Eye (tissue), 1 donor: ENCODE data around the gene RABEP1.
"Not testable (repeated sequence)": the region's sequence is repeated elsewhere in the genome, so short reads cannot be mapped to it uniquely, and the experiment has no call there.

ENCODE experiments used
- DNase-seq: peaks from one replicate; pipeline ENCODE4 v3.0.0-alpha.2; 2015

RABEP1 gene

DNA sequence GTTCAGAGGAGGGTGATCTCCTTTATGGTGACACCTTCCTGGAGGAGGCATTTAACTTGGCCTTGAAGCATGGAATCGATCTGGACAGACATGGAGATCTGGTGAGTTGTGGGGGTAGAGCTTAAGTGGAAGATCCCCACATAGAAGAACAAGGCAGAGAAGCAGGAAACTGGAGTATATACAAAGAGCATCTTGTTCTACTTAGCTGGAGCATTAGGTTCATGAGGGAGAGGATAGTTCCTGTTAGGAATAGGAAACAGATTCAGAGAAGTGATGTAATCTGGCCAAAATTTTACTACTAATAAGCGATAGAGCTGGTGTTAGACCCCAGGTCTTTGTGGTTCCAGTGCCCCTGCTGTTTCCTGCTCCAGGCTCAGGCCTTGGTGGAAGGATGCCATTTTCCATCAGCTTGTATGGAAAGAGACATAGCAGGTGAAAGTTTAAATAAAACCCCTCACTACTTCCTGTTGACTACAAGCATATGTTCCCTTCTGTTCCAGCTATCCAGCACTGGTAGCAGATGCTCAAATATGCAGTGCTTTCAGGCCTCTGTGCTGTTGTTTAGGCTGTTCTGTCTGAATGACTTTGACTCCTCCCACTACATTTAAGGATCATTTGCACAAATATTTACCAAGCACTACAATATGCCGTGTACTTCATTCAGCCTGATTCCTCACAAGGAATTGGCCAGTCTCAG lies 147.3 kb downstream of the RABEP1 start:
- DNase-seq = no peak

DNA sequence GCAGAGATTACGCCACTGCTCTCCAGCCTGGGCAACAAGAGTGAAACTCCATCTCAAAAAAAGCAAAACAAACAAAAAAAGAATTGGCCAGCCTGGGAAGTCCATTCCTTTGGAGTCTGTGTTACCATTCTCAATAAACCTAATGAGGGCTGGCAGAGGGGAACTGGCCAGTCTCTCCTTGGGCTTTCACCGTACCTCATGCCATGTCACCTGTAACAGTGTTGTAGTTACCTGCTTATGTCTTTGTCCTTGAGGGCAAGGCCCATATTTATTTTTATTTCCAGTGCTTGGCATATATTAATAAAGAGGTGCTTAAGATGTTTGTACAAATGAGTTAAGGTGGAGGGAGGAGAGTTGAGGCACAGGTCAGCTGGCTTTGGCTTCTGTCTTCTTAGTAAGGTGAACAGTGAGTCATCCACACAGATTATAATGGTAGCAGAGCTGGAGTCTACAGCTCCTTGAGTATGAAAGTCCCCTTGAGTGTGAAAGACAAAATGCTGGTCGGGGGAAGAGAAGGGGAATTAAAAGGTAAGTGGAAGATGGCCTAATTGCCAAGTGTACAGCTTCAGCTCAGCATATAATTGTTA lies 148.4 kb downstream of the RABEP1 start:
- DNase-seq = no peak

DNA sequence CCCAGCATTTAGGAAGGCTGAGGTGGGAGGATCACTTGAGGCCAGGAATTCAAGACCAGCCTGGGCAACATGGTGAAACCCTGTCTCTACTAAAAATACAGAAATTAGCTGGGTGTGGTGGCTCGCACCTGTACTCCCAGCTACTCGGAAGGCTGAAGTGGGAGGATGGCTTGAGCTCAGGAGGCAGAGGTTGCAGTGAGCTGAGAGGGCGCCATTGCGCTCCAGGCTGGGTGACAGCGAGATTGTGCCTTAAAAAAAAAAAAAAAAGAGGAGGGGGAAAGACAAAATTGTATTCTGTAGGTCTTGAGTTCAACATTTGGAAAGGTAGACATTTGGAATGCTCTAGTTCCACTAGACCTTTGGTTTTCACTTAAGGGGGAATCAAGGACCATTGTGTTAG lies 149.2 kb downstream of the RABEP1 start:
- not testable (repeated sequence) for DNase-seq

DNA sequence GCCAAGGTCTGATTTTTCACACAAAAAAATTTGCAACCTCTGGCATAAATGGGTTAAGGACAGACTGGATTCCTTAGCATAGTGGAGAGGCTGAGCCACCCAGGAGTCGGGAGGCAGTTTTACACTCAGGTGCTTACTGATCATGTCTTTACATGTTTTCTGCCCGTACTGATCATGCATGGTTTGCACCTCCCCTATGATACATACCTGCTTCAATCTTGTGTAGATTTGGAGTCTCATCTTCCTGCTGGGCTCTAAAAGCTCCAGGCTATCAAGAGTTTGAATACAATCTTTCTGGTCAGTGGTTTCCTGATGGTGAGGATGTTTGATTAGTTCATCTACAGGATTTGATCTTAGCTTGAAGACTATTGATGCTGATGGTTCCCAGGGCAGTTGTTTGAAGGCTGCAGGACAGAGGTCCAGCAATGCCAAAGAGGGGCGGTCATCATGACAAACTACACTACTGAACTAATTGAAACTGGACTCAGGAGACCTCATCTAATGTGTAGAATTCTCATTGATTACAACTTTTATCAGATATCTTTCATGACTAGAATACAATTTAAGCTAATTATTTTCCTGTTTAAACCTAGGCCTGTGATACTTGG lies 150.0 kb downstream of the RABEP1 start:
- DNase-seq = peak; percentile 79

DNA sequence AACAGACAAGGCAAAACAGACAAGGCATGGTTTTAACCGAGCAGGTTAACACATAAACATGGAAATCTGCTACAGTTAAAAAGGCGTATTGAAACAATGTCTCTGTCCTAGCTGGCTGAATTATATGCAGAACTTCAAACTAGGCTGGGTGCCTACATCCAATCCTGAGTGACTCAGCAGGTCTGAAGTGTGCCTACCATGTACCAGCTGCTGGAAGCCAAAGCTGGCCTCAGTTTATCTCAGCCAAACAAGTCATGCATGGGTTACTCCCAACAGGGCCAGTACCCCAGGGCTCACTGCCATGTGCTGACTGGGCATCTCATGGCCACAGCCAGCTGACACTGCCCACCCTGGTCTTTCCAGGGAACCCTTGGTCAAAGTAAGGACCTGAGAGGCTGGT lies 152.9 kb downstream of the RABEP1 start:
- DNase-seq = no peak
